HG03439 (cell line): ENCODE data around the gene PPP1R3D.
"Not testable (repeated sequence)": the region's sequence is repeated elsewhere in the genome, so short reads cannot be mapped to it uniquely, and the experiment has no call there.

Experiments used
- ATAC-seq: cut with Tn5 transposase; IDR thresholded peaks from one replicate; pipeline ENCODE4 v1.9.1; 2021; ENCODE audit warnings: mild to moderate bottlenecking, moderate library complexity; ENCODE audit not compliant: unreplicated experiment

Gene PPP1R3D

DNA sequence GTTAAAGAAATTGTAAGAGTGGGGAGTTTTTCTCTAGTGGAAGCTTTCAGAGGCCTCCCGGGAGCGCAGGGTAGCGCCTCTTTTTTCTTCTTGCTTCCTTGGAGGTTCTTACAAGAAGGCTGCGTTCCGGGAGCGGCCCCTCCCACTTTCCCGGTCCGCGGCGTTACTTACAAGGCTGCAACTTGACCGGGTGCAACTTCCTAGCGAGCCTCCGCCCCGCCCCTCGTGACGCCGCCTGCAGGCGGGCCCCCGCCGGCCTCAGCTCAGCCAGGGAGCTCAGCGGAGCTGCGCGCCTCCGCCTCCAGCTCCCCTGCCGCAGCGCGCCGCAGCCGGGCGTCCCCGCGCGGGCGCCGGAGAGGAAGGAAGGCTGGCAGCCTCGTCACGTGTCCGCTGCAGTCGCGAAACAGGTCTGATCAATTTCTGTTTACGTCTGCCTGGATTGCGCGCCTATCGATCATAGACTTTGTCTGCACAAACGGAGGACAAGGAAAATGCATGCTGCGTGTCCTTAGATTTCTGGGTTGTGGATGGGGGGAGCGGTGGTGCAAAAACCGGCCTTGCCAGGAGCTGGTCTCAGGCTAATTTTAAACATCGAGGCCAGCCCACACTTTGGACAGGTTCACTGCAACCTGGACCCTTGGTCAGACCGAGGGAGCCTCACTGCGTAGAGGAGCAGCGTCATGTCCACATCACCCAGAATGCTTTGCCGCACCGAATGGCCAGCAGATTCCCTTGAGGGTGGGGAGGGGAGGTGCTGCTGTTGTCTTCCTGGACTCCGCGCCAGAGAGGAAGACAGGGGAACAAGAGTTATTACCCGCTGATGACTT, at the start of gene PPP1R3D, which contains the start of gene FAM217B:
Gene PPP1R3D (minus strand): TSS at position 177 of the 827 bp plus-strand sequence. CDS start 374 bp downstream, outside the sequence.
Gene FAM217B (plus strand): TSS at position 261 of the 827 bp plus-strand sequence. CDS start 3,555 bp downstream, outside the sequence.
- ATAC-seq = peak; percentile 89

GRCh38 chr20:59988141-59988540, 48.0 kb upstream of the PPP1R3D start:
- ATAC-seq = no peak

DNA sequence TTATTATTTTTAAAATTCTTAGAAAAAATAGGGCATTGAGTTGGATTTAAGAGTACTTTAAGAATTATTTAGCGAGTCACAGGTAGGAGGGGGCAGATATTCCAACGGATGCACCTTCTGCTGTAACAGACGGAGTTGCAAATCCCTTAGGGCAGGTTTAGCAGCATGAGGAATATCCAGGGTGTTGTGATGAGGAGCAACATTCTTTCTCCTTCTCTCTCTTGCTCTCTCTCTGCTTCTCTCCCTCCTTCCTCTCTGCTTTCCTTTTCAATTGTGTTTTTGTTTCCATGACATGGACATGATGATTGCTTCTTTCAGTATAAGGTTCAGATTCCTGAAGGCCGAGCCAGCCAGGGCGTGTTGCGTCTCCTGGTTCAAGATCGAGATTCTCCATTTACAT, 47.0 kb upstream of the PPP1R3D start:
- ATAC-seq = no peak

- no peak for ATAC-seq
Measured at GRCh38 chr20:59985864-59986263, 45.8 kb upstream of the PPP1R3D start.

DNA sequence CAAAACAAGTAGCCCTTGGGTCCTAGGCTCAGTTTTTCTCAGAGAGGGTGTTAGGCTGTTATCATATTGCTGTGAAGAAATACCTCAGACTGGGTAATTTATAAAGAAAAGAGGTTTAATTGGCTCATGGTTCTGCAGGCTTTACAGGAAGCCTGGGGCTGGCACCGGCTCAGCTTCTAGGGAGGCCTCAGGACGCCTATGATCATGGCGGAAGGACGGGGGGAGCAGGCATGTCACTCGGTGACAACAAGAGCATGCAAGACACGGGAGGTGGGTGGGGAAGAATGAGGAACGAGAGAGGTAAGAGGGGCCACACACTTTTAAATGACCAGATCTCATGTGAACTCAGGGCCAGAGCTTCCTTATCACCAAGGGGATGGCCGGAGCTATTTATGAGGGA, 45.1 kb upstream of the PPP1R3D start:
- no peak for ATAC-seq

- no peak for ATAC-seq
Measured at GRCh38 chr20:59984541-59984940, 44.4 kb upstream of the PPP1R3D start.

GRCh38 chr20:59983076-59983475, 43.0 kb upstream of the PPP1R3D start:
- ATAC-seq = no peak

DNA sequence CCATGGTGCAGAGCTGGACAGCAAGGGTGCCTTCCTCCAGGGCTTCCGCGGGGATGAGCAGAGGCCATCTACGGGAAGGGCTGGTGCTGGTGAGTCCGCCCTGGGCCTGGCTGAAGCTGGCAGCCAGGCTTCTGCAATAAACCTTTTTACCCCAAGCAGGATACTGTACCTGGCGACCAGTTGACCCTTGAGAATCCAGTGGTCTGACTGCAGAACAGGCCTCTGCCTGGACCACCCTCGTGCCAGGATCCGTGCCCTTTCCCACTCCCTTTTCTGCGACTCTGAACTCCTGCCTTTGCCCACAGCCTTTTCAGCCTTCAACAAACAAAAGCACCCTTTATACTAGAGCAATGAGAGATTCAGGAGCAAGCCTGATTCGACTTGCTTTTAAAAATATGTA, 37.0 kb upstream of the PPP1R3D start:
- no peak for ATAC-seq

DNA sequence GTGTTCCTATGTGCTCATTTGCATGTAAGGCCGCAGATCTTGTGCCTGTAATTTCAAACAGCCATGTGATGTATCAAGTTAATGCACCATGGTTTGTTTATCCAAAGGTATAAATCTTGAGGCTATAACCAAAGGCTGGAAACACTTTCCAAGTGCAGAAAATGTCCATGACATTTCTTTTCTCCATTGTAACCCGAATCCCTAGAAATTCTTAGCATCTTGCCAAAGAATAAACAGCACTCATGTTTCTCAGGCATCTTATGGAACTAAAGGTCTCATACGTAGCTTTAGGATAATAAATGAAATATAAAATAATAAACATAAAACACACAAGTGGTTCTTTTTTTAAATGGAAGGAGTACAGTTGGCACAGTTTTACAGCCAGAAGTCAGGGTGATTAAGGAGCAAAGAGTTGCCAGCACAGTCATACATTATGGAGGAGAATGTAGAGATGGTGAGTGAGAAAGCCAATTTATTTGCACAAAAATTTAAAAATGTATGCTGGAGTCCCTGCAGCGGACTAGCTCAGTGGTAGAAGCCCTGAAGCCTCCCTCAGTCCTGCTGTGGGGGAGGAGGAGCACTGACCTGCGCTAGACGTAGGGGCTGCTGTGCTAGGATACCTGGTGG, 36.2 kb upstream of the PPP1R3D start:
- ATAC-seq = no peak

DNA sequence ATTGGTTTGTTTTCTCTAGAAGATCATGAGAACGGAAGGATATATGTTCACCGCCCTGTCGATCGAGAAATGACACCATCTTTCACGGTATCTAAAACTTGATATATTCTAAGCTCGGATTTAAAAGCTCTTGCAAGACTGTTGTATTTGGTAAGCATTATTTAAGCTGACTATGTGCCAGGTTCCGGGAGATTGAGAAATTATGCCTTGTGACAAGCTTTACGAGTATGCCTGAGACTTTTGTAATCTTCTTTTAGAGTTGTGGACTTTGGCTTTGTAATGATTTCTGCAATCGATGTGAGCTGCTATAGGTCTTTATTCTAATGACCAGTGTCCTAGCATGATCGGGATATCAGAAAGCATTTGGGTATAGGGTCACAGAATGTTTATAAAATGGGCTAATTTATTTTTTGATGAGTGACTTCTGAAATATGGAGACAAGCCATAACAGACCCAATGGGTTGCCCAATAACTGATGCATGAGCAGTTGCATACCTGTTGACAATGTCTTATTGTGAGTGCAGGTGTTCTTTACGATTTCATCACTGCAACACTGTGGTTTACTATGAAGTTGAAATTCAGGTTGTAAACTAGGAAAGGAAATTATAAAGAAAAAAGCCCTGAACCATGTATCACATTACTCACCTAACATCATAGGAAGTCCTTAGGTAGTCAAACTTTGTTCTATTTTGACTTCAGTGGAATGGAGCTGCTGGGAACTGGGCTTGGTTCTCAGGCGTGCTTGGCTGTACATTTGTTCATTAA, 32.1 kb upstream of the PPP1R3D start:
- ATAC-seq = no peak

- no peak for ATAC-seq
Measured at GRCh38 chr20:59971428-59971827, 31.3 kb upstream of the PPP1R3D start.

DNA sequence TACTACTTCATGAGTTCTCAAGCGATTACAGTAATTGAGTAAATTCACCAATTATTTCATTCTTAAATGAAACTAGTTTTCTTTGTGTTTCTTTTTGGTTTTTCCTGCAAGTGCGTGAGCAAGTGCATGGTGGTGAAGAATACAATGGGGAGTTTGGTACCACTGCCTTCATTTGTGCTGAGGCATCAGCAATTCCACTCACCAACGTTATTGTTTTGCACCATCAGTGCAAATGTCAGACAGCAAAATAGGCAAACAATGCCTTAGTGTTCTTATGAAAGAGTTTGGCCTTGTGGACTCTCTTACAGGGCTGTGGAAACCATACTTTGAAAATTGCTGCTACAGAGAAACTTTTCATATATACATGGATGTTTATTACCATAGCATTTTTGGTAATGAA, 26.3 kb upstream of the PPP1R3D start:
- ATAC-seq = no peak

DNA sequence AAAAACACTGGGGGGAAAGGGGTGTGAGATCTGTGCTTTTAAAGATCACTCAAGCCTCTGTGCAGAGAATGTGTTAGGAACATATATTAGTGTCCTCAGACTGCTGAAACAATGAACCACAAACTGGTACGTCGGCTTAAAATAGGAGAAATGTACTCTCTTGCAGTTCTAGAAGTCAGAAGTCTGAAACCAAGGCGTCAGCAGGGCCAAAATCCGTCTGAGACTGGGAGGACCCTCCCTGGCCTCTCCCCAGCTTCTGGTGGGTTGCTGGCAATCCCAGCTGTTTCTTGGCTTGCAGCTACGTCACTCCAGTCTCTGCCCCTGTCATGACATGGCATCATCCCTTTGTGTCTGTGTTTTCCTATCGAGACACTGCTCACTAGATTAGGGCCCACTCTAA, 22.1 kb upstream of the PPP1R3D start:
- ATAC-seq = no peak

- no peak for ATAC-seq
Measured at GRCh38 chr20:59961423-59961822, 21.3 kb upstream of the PPP1R3D start.

DNA sequence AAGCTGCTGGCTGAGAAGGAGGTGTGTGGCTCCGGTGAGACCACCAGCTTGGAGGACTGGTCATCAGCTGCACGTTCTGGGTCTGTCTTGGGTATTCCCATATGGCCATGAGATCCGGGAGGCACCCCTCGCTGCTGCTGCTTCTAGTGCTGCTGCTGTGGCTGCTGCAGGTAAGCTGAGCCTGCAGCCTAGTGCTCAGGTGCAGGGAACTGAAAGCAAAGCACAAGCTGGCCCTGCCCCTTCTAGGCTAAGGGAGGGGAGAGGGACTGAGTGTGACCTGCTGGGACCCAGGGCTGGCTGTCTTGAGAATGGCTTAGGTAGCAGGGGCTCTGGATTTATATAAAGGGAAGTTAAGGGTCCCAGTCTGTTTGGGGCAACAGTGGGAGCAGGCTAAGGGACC, 18.5 kb upstream of the PPP1R3D start:
- no peak for ATAC-seq

GRCh38 chr20:59958123-59958522, 18.0 kb upstream of the PPP1R3D start, which contains the start of gene CDH26:
Gene CDH26, plus strand, starts transcription at chr20:59958423. Its CDS starts 304 bp downstream, at chr20:59958727.
- no peak for ATAC-seq

DNA sequence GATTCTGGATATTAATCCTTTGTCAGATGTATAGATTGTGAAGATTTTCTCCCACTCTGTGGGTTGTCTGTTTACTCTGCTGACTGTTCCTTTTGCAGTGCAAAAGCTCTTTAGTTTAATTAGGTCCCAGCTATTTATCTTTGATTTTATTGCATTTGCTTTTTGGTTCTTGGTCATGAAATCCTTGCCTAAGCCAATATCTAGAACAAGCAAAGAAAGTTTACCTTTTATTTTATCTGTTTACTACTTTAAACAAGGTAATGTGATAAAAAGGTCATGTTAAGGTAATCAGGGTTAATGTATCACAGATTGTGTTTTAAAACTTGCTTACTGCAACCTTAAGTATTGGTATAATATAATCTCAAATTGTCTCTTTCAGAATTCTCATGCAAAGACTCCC, 17.5 kb upstream of the PPP1R3D start:
- not testable (repeated sequence) for ATAC-seq

- ATAC-seq = no peak
Measured at GRCh38 chr20:59955131-59955796, 15.2 kb upstream of the PPP1R3D start.

- ATAC-seq = no peak
Measured at GRCh38 chr20:59954718-59955117, 14.6 kb upstream of the PPP1R3D start.

DNA sequence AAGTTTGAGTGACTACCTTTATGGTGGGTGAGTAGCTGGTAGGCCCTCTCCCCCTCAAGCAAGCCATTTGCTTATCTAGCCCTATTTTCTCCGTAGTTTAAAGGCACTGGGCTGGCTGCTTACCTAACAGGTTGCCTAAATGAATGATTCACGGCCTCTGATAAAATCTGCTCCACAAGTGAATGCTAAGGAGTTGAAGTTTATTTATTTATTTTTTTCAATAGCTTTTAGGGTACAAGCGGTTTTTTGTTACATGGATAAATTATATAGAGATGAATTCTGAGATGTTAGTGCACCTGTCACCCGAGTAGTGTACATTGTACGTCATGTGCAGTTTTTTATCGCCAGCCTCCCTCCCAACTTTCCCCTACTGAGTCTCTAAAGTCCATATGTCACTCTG, 9.8 kb upstream of the PPP1R3D start:
- ATAC-seq = no peak
